Esophagus squamous epithelium (tissue), 5 donors: ENCODE measurements around the gene KCNH1. TPM values are rescaled to one million over a fixed set of nuclear protein-coding genes. Genes with fewer than 3 reads are reported as not detected.
A peak's percentile ranks its signal among the peaks of the same experiment; 100 is the strongest.

Experiments
- DNase-seq: peaks from one replicate; lab custom pipeline; 2025; lab: John Stamatoyannopoulos, UW
- H3K27ac ChIP-seq, 4 donors: fragments of 200-600 bp; sonication (generic); one replicate each; pipeline ENCODE4 v1.5.1; 2016 to 2019; ENCODE audit warnings: mild to moderate bottlenecking in 1 of 4
- H3K27me3 ChIP-seq, 4 donors: fragments of 200-600 bp; sonication (generic); 1 replicate in 3 of 4; 2 replicates in 1 of 4; pipeline versions ENCODE4 v1.5.1 to v1.6.0; 2017 to 2021; ENCODE audit warnings: antibody characterized with exemption in 1 of 4
- H3K36me3 ChIP-seq, 3 donors: fragments of 200-600 bp; sonication (generic); one replicate each; pipeline ENCODE4 v1.5.1; 2016 to 2019
- H3K4me1 ChIP-seq, 3 donors: fragments of 200-600 bp; sonication (generic); one replicate each; pipeline ENCODE4 v1.5.1; 2017 to 2019
- H3K4me3 ChIP-seq, 4 donors: fragments of 200-600 bp; sonication (generic); 1 replicate in 3 of 4; 2 replicates in 1 of 4; pipeline ENCODE4 v1.5.1; 2016 to 2019; ENCODE audit warnings: mild to moderate bottlenecking in 2 of 4, moderate library complexity in 1 of 4
- H3K9me3 ChIP-seq, 3 donors: fragments of 200-600 bp; sonication (generic); one replicate each; pipeline ENCODE4 v1.5.1; 2016 to 2019
- CTCF ChIP-seq, 6 experiments: fragments of 450-650 bp in 4 of 6; fragments of 200-600 bp in 2 of 6; sonication (generic) in 2 of 6; IDR thresholded peaks; one replicate each; pipeline ENCODE4 v1.5.1; 2016 to 2019; ENCODE audit warnings: antibody characterized with exemption in 6 of 6, mild to moderate bottlenecking in 4 of 6, moderate library complexity in 4 of 6
- POLR2A ChIP-seq, 4 donors: fragments of 450-650 bp; IDR thresholded peaks; one replicate each; pipeline ENCODE4 v1.6.1; 2017; ENCODE audit warnings: antibody characterized with exemption in 4 of 4, mild to moderate bottlenecking in 4 of 4, moderate library complexity in 3 of 4
- WGBS, 2 donors: methylation state at CpG; one replicate each; pipeline ENCODE4 v1.1.5; 2018; 5-methylcytosine and 5-hydroxymethylcytosine counted together
- intact Hi-C: fragments of 100-400 bp; cut with DNase I; formaldehyde crosslinking; loops from one replicate; pipeline ENCODE4 v1.15.0; 2022
- total RNA-seq, 4 donors: library from RNA; depleted of rRNA; stranded (reverse); fragments of >200 nt; gene quantifications; one replicate each; pipeline ENCODE4 v1.1.0, GENCODE V29; 2016
- donor health status: DM: yes; HTN: yes; CAD: no.

KCNH1 gene
- 1 to 10 TPM in 1 of 4 donors, under 1 TPM in 2, not detected in 1; 0.57 to 1.0 (median 0.83) TPM for total RNA-seq

GRCh38 chr1:211133836-211134669 lies at the start of gene KCNH1:
Gene KCNH1, minus strand, starts transcription at chr1:211134148. Its CDS starts 203 bp downstream, at chr1:211133945.
- WGBS, 2 donors = 0% methylated on average over 7 to 15 of the region's 61 CpGs

GRCh38 chr1:211182746-211183145 lies 48.8 kb upstream of the KCNH1 start:
- intact Hi-C loops = no loop called here
- no peaks in the 10 kb centered on the region for H3K27me3 ChIP-seq
- TF ChIP-seq CTCF (IDR thresholded peaks at IDR 0.05) = no peak
- TF ChIP-seq POLR2A (IDR thresholded peaks at IDR 0.05) = no peak
- no peaks in the 10 kb centered on the region for H3K4me1 ChIP-seq
- WGBS, 2 donors = 79 to 88% methylated on average over 2 of the region's 2 CpGs
- no peaks in the 10 kb centered on the region for H3K9me3 ChIP-seq
- no peak overlapping the region for H3K4me3 ChIP-seq
- H3K27ac ChIP-seq = no peak overlapping the region
- H3K36me3 ChIP-seq = no peaks in the 10 kb centered on the region
- DNase-seq = no peak

More at GRCh38 chr1:211133836-211134669, at the start of gene KCNH1:
- TF ChIP-seq CTCF (IDR thresholded peaks at IDR 0.05) = peak; percentile 77 to 97 (median 86)
- no peak for TF ChIP-seq POLR2A (IDR thresholded peaks at IDR 0.05)
- peak within 1 kb of the TSS in 2 of 4 donors; percentile 5 to 33 for H3K27ac ChIP-seq
- no peaks in the 10 kb centered on the region for H3K36me3 ChIP-seq
- H3K4me1 ChIP-seq = peaks cover 10 to 20% (median 12%) of the 10 kb centered on the region in 3 donors
- peak within 1 kb of the TSS; percentile 34 to 69 (median 46) for H3K4me3 ChIP-seq
- peaks cover 0 to 60% (median 2%) of the 10 kb centered on the region in 4 donors for H3K27me3 ChIP-seq
- intact Hi-C loops = loop anchor here (2.0 to 10.0 kb wide), 2 partner anchors 551 to 689 kb away; no protein-coding TSS in a partner anchor
- no peaks in the 10 kb centered on the region for H3K9me3 ChIP-seq
- no peak for DNase-seq

GRCh38 chr1:211174375-211174774 lies 40.4 kb upstream of the KCNH1 start:
- H3K4me3 ChIP-seq = no peak overlapping the region
- no peak for TF ChIP-seq CTCF (IDR thresholded peaks at IDR 0.05)
- 40 to 45% methylated on average over 2 of the region's 2 CpGs for WGBS, 2 donors
- H3K36me3 ChIP-seq = no peaks in the 10 kb centered on the region
- no peaks in the 10 kb centered on the region for H3K4me1 ChIP-seq
- no peaks in the 10 kb centered on the region for H3K27me3 ChIP-seq
- peaks cover 0 to 6% (median 2%) of the 10 kb centered on the region in 3 donors for H3K9me3 ChIP-seq
- DNase-seq = no peak
- H3K27ac ChIP-seq = no peak overlapping the region
- intact Hi-C loops = no loop called here

- no peak overlapping the region for H3K4me3 ChIP-seq
- no peaks in the 10 kb centered on the region for H3K27me3 ChIP-seq
- H3K36me3 ChIP-seq = no peaks in the 10 kb centered on the region
- peaks cover 0 to 14% (median 12%) of the 10 kb centered on the region in 3 donors for H3K9me3 ChIP-seq
- intact Hi-C loops = no loop called here
- no peaks in the 10 kb centered on the region for H3K4me1 ChIP-seq
- no peak overlapping the region for H3K27ac ChIP-seq
- TF ChIP-seq CTCF (IDR thresholded peaks at IDR 0.05) (no peak), POLR2A (IDR thresholded peaks at IDR 0.05) (no peak)
- no peak for DNase-seq
These were observed 38.7 kb upstream of the KCNH1 start for GRCh38 chr1:211172657-211173056.

GRCh38 chr1:211169353-211169752 lies 35.4 kb upstream of the KCNH1 start:
- 89 to 100% methylated on average over 1 of the region's 1 CpG for WGBS, 2 donors
- TF ChIP-seq CTCF (IDR thresholded peaks at IDR 0.05) (no peak), POLR2A (IDR thresholded peaks at IDR 0.05) (no peak)

More at GRCh38 chr1:211169353-211169752, 35.4 kb upstream of the KCNH1 start:
- intact Hi-C loops = no loop called here
- no peak for DNase-seq
- Histone ChIP-seq H3K4me1 (no peaks in the 10 kb centered on the region), H3K27me3 (no peaks in the 10 kb centered on the region), H3K36me3 (no peaks in the 10 kb centered on the region), H3K27ac (no peak overlapping the region), H3K4me3 (no peak overlapping the region), H3K9me3 (peaks cover 0 to 14% (median 12%) of the 10 kb centered on the region in 3 donors)
